Ectodermal cell (in vitro differentiated cells): Measurements from ENCODE around the gene KIF25.
"Not testable (repeated sequence)": the region's sequence is repeated elsewhere in the genome, so short reads cannot be mapped to it uniquely, and the experiment has no call there.

ENCODE experiments used
- H3K27ac ChIP-seq: 2 replicates; pipeline ENCODE4 v1.7.0; 2013; ENCODE audit warnings: mild to moderate bottlenecking, low read depth, low read length; ENCODE audit not compliant: insufficient read depth, poor library complexity, severe bottlenecking
- H3K27me3 ChIP-seq: 2 replicates; pipeline ENCODE4 v1.7.0; 2013; ENCODE audit warnings: mild to moderate bottlenecking, low read length; ENCODE audit not compliant: insufficient read depth, control insufficient read depth, poor library complexity, severe bottlenecking
- H3K36me3 ChIP-seq: one replicate; pipeline ENCODE4 v1.7.0; 2013; ENCODE audit warnings: low read length; ENCODE audit not compliant: control insufficient read depth, insufficient read depth
- H3K4me1 ChIP-seq: one replicate; pipeline ENCODE4 v1.7.0; 2013; ENCODE audit warnings: low read length; ENCODE audit not compliant: control insufficient read depth, insufficient read depth
- H3K4me3 ChIP-seq: 2 replicates; pipeline ENCODE4 v1.7.0; 2013; ENCODE audit warnings: low read depth, low read length, control low read depth; ENCODE audit not compliant: insufficient read depth
- H3K9me3 ChIP-seq: 2 replicates; pipeline ENCODE4 v1.7.0; 2013; ENCODE audit warnings: mild to moderate bottlenecking, low read length, moderate library complexity; ENCODE audit not compliant: control insufficient read depth
- WGBS, 2 experiments: methylation state at CpG; one replicate each; pipeline ENCODE4 v1.1.7; 2013; ENCODE audit warnings: missing lambda C conversion rate in 2 of 2; 5-methylcytosine and 5-hydroxymethylcytosine counted together

Gene KIF25

GRCh38 chr6:167995302-167995701, 2.2 kb upstream of the KIF25 start:
- H3K9me3 ChIP-seq, result no peaks in the 10 kb centered on the region
- no peak overlapping the region for H3K27ac ChIP-seq
- H3K4me1 ChIP-seq, result no peaks in the 10 kb centered on the region
- H3K36me3 ChIP-seq, result no peaks in the 10 kb centered on the region
- H3K4me3 ChIP-seq, result no peak overlapping the region
- no peaks in the 10 kb centered on the region for H3K27me3 ChIP-seq
- WGBS, 2 experiments, result 90% methylated on average over 12 of the region's 12 CpGs

GRCh38 chr6:167995731-167996151, 1.7 kb upstream of the KIF25 start:
- H3K4me3 ChIP-seq, result no peak overlapping the region
- H3K9me3 ChIP-seq, result no peaks in the 10 kb centered on the region
- no peak overlapping the region for H3K27ac ChIP-seq
- H3K4me1 ChIP-seq, result no peaks in the 10 kb centered on the region
- no peaks in the 10 kb centered on the region for H3K36me3 ChIP-seq
- WGBS, 2 experiments, result 95 to 97% methylated on average over 22 of the region's 22 CpGs
- no peaks in the 10 kb centered on the region for H3K27me3 ChIP-seq

- Histone ChIP-seq H3K9me3 (no peaks in the 10 kb centered on the region), H3K4me3 (no peak overlapping the region), H3K4me1 (no peaks in the 10 kb centered on the region), H3K27me3 (no peaks in the 10 kb centered on the region), H3K36me3 (no peaks in the 10 kb centered on the region), H3K27ac (no peak overlapping the region)
- 75 to 78% methylated on average over 33 to 39 of the region's 43 CpGs for WGBS, 2 experiments
These were observed 859 bp upstream of the KIF25 start for GRCh38 chr6:167996424-167997199.

- H3K36me3 ChIP-seq, result no peaks in the 10 kb centered on the region
- no peaks in the 10 kb centered on the region for H3K4me1 ChIP-seq
- H3K27ac ChIP-seq, result no peak overlapping the region
- WGBS, 2 experiments, result 92 to 95% methylated on average over 5 of the region's 5 CpGs
- H3K4me3 ChIP-seq, result no peak overlapping the region
- H3K9me3 ChIP-seq, result no peaks in the 10 kb centered on the region
- no peaks in the 10 kb centered on the region for H3K27me3 ChIP-seq
These were observed 744 bp downstream of the KIF25 start for GRCh38 chr6:167998215-167998614.

- Histone ChIP-seq H3K9me3 (no peaks in the 10 kb centered on the region), H3K4me1 (no peaks in the 10 kb centered on the region), H3K4me3 (no peak overlapping the region), H3K36me3 (no peaks in the 10 kb centered on the region), H3K27me3 (no peaks in the 10 kb centered on the region), H3K27ac (no peak overlapping the region)
- 89 to 90% methylated on average over 13 of the region's 13 CpGs for WGBS, 2 experiments
These were observed 2.9 kb downstream of the KIF25 start for GRCh38 chr6:168000198-168001028.

- Histone ChIP-seq H3K9me3 (no peaks in the 10 kb centered on the region), H3K36me3 (no peaks in the 10 kb centered on the region), H3K27ac (no peak overlapping the region), H3K27me3 (no peaks in the 10 kb centered on the region), H3K4me3 (no peak overlapping the region), H3K4me1 (no peaks in the 10 kb centered on the region)
- 96 to 97% methylated on average over 10 of the region's 10 CpGs for WGBS, 2 experiments
These were observed 3.5 kb downstream of the KIF25 start for GRCh38 chr6:168001029-168001332.

GRCh38 chr6:168001514-168001913, 4.0 kb downstream of the KIF25 start:
- H3K9me3 ChIP-seq, H3K27ac ChIP-seq, H3K27me3 ChIP-seq, H3K4me1 ChIP-seq, H3K36me3 ChIP-seq, H3K4me3 ChIP-seq: not testable (repeated sequence)
- WGBS, 2 experiments, result 97% methylated on average over 19 of the region's 21 CpGs

- no peaks in the 10 kb centered on the region for H3K36me3 ChIP-seq
- no peaks in the 10 kb centered on the region for H3K4me1 ChIP-seq
- 92% methylated on average over 6 of the region's 6 CpGs for WGBS, 2 experiments
- no peak overlapping the region for H3K4me3 ChIP-seq
- H3K27ac ChIP-seq, result no peak overlapping the region
- no peaks in the 10 kb centered on the region for H3K27me3 ChIP-seq
- H3K9me3 ChIP-seq, result no peaks in the 10 kb centered on the region
These were observed 5.3 kb downstream of the KIF25 start for GRCh38 chr6:168002804-168003203.

- WGBS, 2 experiments, result 73 to 82% methylated on average over 5 of the region's 7 CpGs
These were observed 6.6 kb downstream of the KIF25 start for GRCh38 chr6:168004023-168004422.

GRCh38 chr6:168004945-168005344, 7.5 kb downstream of the KIF25 start:
- Histone ChIP-seq H3K4me1 (no peaks in the 10 kb centered on the region), H3K27me3 (no peaks in the 10 kb centered on the region), H3K27ac (no peak overlapping the region), H3K4me3 (no peak overlapping the region), H3K36me3 (no peaks in the 10 kb centered on the region), H3K9me3 (no peaks in the 10 kb centered on the region)
- WGBS, 2 experiments, result 97% methylated on average over 11 of the region's 11 CpGs

More at GRCh38 chr6:168004023-168004422, 6.6 kb downstream of the KIF25 start:
- Histone ChIP-seq H3K4me3 (no peak overlapping the region), H3K27ac (no peak overlapping the region), H3K27me3 (no peaks in the 10 kb centered on the region), H3K4me1 (no peaks in the 10 kb centered on the region), H3K9me3 (no peaks in the 10 kb centered on the region), H3K36me3 (no peaks in the 10 kb centered on the region)
